Measurements from ENCODE around the gene SAMD1.

- TF ChIP-seq CTCF (IDR thresholded peaks at IDR 0.05), result no peak
- TF ChIP-seq POLR2A (IDR thresholded peaks at IDR 0.05), result no peak
- no peak for TF ChIP-seq POLR2AphosphoS5 (IDR thresholded peaks at IDR 0.05)
These were observed 23.9 kb upstream of the SAMD1 start for GRCh38 chr19:14114439-14114838.

All from prostate gland (tissue), 2 donors.